Uterus (tissue), 4 donors: ENCODE results near the gene ECE2. TPM values are rescaled to one million over a fixed set of nuclear protein-coding genes. Genes with fewer than 3 reads are reported as not detected.

Source experiments
- DNase-seq, 2 donors: peaks; one replicate each; pipeline ENCODE4 v3.0.0-alpha.2; 2019 to 2020
- H3K27ac ChIP-seq, 2 donors: fragments of 200-600 bp; sonication (generic); 1 replicate in 1 of 2; 2 replicates in 1 of 2; pipeline ENCODE4 v1.5.1; 2016 to 2018
- H3K27me3 ChIP-seq, 2 donors: fragments of 200-600 bp; sonication (generic); one replicate each; pipeline ENCODE4 v1.5.1; 2018 to 2019; ENCODE audit warnings: control low read depth in 1 of 2
- H3K36me3 ChIP-seq, 2 donors: fragments of 200-600 bp; sonication (generic); one replicate each; pipeline ENCODE4 v1.5.1; 2019; ENCODE audit warnings: control low read depth in 1 of 2
- H3K4me1 ChIP-seq, 2 donors: fragments of 200-600 bp; sonication (generic); one replicate each; pipeline ENCODE4 v1.5.1; 2018 to 2019; ENCODE audit warnings: control low read depth in 1 of 2
- H3K4me3 ChIP-seq, 2 donors: fragments of 200-600 bp; sonication (generic); 1 replicate in 1 of 2; 2 replicates in 1 of 2; pipeline ENCODE4 v1.5.1; 2018 to 2019; ENCODE audit warnings: mild to moderate bottlenecking in 1 of 2
- H3K9me3 ChIP-seq, 2 donors: fragments of 200-600 bp; sonication (generic); one replicate each; pipeline ENCODE4 v1.5.1; 2019; ENCODE audit warnings: control low read depth in 1 of 2
- POLR2A ChIP-seq, 2 donors: fragments of 450-650 bp; IDR thresholded peaks; one replicate each; pipeline ENCODE4 v1.6.1; 2016; ENCODE audit warnings: antibody characterized with exemption in 2 of 2, mild to moderate bottlenecking in 1 of 2, moderate library complexity in 1 of 2
- intact Hi-C: fragments of 100-400 bp; cut with DNase I; formaldehyde crosslinking; loops from one replicate; pipeline ENCODE4 v1.15.1; 2023; ENCODE audit warnings: low total_unique reads
- total RNA-seq, 4 donors: library from RNA; depleted of rRNA in 3 of 4; stranded (reverse); fragments of >200 nt in 3 of 4; gene quantifications; one replicate each; pipeline versions ENCODE4 v1.1.0 to v1.2.4, GENCODE V29; 2014 to 2023
- TF ChIP-seq, protein P1 (sequence below), 4 experiments: fragments of 200-600 bp in 2 of 4; fragments of 450-650 bp in 2 of 4; sonication (generic) in 2 of 4; IDR thresholded peaks; one replicate each; pipeline ENCODE4 v1.5.1; 2016 to 2019; ENCODE audit warnings: antibody characterized with exemption in 4 of 4, mild to moderate bottlenecking in 2 of 4, moderate library complexity in 1 of 4
- donor health status: DM: yes; HTN: yes; CAD: no.

ECE2 gene
- total RNA-seq, 4 donors from 2014 or later, result not detected

DNA sequence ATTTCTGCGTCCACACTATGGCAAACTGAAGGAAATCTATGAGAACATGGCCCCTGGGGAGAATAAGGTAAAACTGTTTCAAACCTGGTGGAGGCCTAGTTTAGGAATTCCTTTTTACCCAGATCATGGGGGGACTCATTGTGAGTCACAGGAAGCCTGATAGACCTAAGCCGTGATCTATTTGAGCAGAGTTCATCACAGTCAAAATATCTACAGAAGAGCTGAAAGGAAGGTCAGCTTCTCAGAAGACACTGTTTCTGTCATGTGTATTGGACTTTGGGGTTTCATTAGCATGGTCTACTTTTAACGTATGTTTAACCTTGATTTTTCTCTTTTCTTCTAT is 24.5 kb downstream of the ECE2 start:
- Histone ChIP-seq H3K36me3 (no peaks in the 10 kb centered on the region), H3K4me1 (peaks cover 0 to 5% of the 10 kb centered on the region in 2 donors), H3K27ac (no peak overlapping the region), H3K4me3 (no peak overlapping the region), H3K27me3 (no peaks in the 10 kb centered on the region), H3K9me3 (no peaks in the 10 kb centered on the region)
- TF ChIP-seq POLR2A (IDR thresholded peaks at IDR 0.05), result no peak
- TF ChIP-seq, protein P1, sequence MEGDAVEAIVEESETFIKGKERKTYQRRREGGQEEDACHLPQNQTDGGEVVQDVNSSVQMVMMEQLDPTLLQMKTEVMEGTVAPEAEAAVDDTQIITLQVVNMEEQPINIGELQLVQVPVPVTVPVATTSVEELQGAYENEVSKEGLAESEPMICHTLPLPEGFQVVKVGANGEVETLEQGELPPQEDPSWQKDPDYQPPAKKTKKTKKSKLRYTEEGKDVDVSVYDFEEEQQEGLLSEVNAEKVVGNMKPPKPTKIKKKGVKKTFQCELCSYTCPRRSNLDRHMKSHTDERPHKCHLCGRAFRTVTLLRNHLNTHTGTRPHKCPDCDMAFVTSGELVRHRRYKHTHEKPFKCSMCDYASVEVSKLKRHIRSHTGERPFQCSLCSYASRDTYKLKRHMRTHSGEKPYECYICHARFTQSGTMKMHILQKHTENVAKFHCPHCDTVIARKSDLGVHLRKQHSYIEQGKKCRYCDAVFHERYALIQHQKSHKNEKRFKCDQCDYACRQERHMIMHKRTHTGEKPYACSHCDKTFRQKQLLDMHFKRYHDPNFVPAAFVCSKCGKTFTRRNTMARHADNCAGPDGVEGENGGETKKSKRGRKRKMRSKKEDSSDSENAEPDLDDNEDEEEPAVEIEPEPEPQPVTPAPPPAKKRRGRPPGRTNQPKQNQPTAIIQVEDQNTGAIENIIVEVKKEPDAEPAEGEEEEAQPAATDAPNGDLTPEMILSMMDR (IDR thresholded peaks at IDR 0.05), result no peak
- no peak for DNase-seq
- intact Hi-C loops, result loop anchor here (5.0 kb wide), 1 partner anchor 52 kb away; no protein-coding TSS in a partner anchor

DNA sequence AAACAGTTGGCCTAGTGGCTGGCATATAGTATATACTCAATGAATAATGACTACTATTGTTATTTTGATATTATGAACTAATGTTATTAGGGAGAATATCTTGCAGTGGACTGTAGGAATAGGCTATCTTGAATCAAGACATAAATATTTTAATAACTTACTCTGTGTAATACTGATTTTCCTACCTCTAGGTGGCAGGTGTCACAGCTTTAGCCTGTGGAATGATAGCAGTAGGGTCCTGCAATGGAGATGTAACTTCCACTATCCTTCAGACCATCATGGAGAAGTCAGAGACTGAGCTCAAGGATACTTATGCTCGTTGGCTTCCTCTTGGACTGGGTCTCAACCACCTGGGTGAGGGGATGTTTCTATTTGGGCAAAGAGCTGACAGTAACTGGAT is 29.8 kb downstream of the ECE2 start:
- intact Hi-C loops, result no loop called here
- Histone ChIP-seq H3K4me1 (no peaks in the 10 kb centered on the region), H3K36me3 (no peaks in the 10 kb centered on the region), H3K4me3 (no peak overlapping the region), H3K27ac (no peak overlapping the region), H3K9me3 (no peaks in the 10 kb centered on the region), H3K27me3 (no peaks in the 10 kb centered on the region)
- DNase-seq, result no peak
- TF ChIP-seq, protein P1 (IDR thresholded peaks at IDR 0.05), result peak in 2 of 4 experiments; percentile 13 to 16
- no peak for TF ChIP-seq POLR2A (IDR thresholded peaks at IDR 0.05)

DNA sequence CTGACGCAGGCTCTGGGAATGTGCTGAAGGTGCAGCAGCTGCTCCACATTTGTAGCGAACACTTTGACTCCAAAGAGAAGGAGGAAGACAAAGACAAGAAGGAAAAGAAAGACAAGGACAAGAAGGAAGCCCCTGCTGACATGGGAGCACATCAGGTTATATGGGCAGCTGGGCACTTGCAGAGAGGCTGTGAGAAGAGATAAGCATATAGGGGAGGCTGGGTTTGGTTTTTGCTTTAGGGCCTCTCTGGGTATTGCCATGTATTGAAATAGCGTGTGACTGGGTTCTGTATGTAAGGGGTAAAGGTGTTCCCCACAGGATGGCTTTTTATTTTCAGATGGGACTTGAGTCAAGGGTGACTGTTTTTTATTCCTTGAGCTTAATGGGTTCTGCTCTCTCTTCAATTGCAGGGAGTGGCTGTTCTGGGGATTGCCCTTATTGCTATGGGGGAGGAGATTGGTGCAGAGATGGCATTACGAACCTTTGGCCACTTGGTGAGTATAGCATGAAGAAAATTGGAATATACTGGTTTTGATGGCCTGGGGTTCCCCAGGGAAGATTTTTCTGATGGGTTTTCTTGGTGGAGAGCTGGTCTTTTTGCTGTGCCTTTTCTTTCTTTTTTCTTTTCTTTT is 30.6 kb downstream of the ECE2 start:
- TF ChIP-seq, protein P1 (IDR thresholded peaks at IDR 0.05), result no peak
- no peak for TF ChIP-seq POLR2A (IDR thresholded peaks at IDR 0.05)
- no peaks in the 10 kb centered on the region for H3K27me3 ChIP-seq
- intact Hi-C loops, result no loop called here
- no peaks in the 10 kb centered on the region for H3K4me1 ChIP-seq
- H3K9me3 ChIP-seq, result no peaks in the 10 kb centered on the region
- no peak overlapping the region for H3K27ac ChIP-seq
- no peaks in the 10 kb centered on the region for H3K36me3 ChIP-seq
- no peak overlapping the region for H3K4me3 ChIP-seq
- no peak for DNase-seq

DNA sequence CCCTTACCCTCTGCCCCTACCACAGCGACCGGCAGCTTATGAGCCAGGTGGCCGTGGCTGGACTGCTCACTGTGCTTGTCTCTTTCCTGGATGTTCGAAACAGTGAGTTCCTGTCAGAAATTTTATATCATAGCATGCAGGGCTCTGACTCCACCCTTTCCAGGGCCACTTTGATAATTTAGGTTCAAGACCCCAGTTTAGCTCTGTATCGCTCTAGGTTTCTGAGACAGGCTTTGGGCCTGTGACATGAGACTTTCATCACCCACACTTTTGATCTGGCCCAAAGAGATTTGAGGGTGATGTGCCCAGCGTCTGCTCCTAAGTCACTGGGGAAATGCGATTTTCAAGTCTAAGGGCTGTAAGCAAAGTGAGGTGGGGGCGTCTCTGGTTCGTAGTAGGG is 32.1 kb downstream of the ECE2 start:
- H3K36me3 ChIP-seq, result no peaks in the 10 kb centered on the region
- no peaks in the 10 kb centered on the region for H3K4me1 ChIP-seq
- H3K4me3 ChIP-seq, result no peak overlapping the region
- no peak for TF ChIP-seq POLR2A (IDR thresholded peaks at IDR 0.05)
- TF ChIP-seq, protein P1 (IDR thresholded peaks at IDR 0.05), result no peak
- H3K27me3 ChIP-seq, result no peaks in the 10 kb centered on the region
- no peak for DNase-seq
- H3K9me3 ChIP-seq, result no peaks in the 10 kb centered on the region
- intact Hi-C loops, result no loop called here
- no peak overlapping the region for H3K27ac ChIP-seq

DNA sequence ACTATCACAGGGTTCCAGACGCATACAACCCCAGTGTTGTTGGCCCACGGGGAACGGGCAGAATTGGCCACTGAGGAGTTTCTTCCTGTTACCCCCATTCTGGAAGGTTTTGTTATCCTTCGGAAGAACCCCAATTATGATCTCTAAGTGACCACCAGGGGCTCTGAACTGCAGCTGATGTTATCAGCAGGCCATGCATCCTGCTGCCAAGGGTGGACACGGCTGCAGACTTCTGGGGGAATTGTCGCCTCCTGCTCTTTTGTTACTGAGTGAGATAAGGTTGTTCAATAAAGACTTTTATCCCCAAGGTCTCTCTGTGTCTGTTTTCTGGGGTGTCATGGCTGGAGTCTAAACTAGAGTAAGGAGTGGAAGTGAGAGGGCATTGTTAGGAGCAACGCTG is 32.9 kb downstream of the ECE2 start:
- no peaks in the 10 kb centered on the region for H3K27me3 ChIP-seq
- no peak overlapping the region for H3K4me3 ChIP-seq
- no peaks in the 10 kb centered on the region for H3K4me1 ChIP-seq
- no peak overlapping the region for H3K27ac ChIP-seq
- TF ChIP-seq POLR2A (IDR thresholded peaks at IDR 0.05), result no peak
- TF ChIP-seq, protein P1 (IDR thresholded peaks at IDR 0.05), result no peak
- no peaks in the 10 kb centered on the region for H3K9me3 ChIP-seq
- no peak for DNase-seq
- intact Hi-C loops, result no loop called here
- no peaks in the 10 kb centered on the region for H3K36me3 ChIP-seq
